HEK293T (cell line): ENCODE results near the gene NFIX.
A peak's percentile ranks its signal among the peaks of the same experiment; 100 is the strongest.

Experiments used
- CTCF ChIA-PET: fragments of 350-600 bp; formaldehyde crosslinking; extraction: SDS; loops from one replicate; lab custom pipeline; 2021; ENCODE audit warnings: antibody characterized with exemption, inconsistent platforms; lab: Yijun Ruan, JAX
- POLR2A ChIA-PET: fragments of 350-600 bp; formaldehyde crosslinking; extraction: SDS; loops from one replicate; lab custom pipeline; 2020; ENCODE audit warnings: antibody characterized with exemption, inconsistent platforms; lab: Yijun Ruan, JAX
- DNase-seq: peaks from one replicate; pipeline ENCODE4 v3.0.0; 2012; ENCODE audit warnings: mixed read lengths; ENCODE audit errors: extremely low spot score
- ARNT ChIP-seq: fragments of 450-650 bp; IDR thresholded peaks from 2 replicates; pipeline ENCODE4 v1.6.1; 2017; ENCODE audit warnings: mild to moderate bottlenecking
- BHLHE40 ChIP-seq: fragments of 450-650 bp; IDR thresholded peaks from 2 replicates; pipeline ENCODE4 v1.6.1; 2016; ENCODE audit warnings: mild to moderate bottlenecking, moderate library complexity, borderline replicate concordance
- CTBP1 ChIP-seq: fragments of 450-650 bp; IDR thresholded peaks from 2 replicates; pipeline ENCODE4 v1.6.1; 2016; ENCODE audit warnings: borderline replicate concordance
- ELF4 ChIP-seq: fragments of 450-650 bp; IDR thresholded peaks from 2 replicates; pipeline ENCODE4 v1.6.1; 2017; ENCODE audit warnings: antibody characterized with exemption
- FOXA1 ChIP-seq: fragments of 450-650 bp; IDR thresholded peaks from 2 replicates; pipeline ENCODE4 v1.6.1; 2016; ENCODE audit warnings: mild to moderate bottlenecking
- FOXK2 ChIP-seq: fragments of 450-650 bp; IDR thresholded peaks from 2 replicates; pipeline ENCODE4 v1.6.1; 2016; ENCODE audit warnings: mild to moderate bottlenecking
- FOXM1 ChIP-seq: fragments of 450-650 bp; IDR thresholded peaks from 2 replicates; pipeline ENCODE4 v1.6.1; 2017; ENCODE audit warnings: mild to moderate bottlenecking, borderline replicate concordance
- HDGF ChIP-seq: fragments of 450-650 bp; IDR thresholded peaks from 2 replicates; pipeline ENCODE4 v1.6.1; 2017; ENCODE audit warnings: antibody characterized with exemption, borderline replicate concordance
- L3MBTL2 ChIP-seq: fragments of 450-650 bp; conservative IDR thresholded peaks from 2 replicates; pipeline ENCODE4 v1.6.1; 2016; ENCODE audit warnings: mild to moderate bottlenecking
- LEF1 ChIP-seq: fragments of 450-650 bp; IDR thresholded peaks from 2 replicates; pipeline ENCODE4 v1.6.1; 2017; ENCODE audit warnings: mild to moderate bottlenecking, borderline replicate concordance
- NFRKB ChIP-seq: fragments of 450-650 bp; IDR thresholded peaks from 2 replicates; pipeline ENCODE4 v1.6.1; 2016; ENCODE audit warnings: mild to moderate bottlenecking, moderate library complexity
- SP1 ChIP-seq: fragments of 450-650 bp; IDR thresholded peaks from 2 replicates; pipeline ENCODE4 v1.6.1; 2017
- SUZ12 ChIP-seq: fragments of 450-650 bp; IDR thresholded peaks from 2 replicates; pipeline ENCODE4 v1.6.1; 2016; ENCODE audit warnings: mild to moderate bottlenecking
- TARDBP ChIP-seq: fragments of 450-650 bp; IDR thresholded peaks from 2 replicates; pipeline ENCODE4 v1.6.1; 2016
- ZNF384 ChIP-seq: fragments of 450-650 bp; IDR thresholded peaks from 2 replicates; pipeline ENCODE4 v1.6.1; 2016
- TF ChIP-seq, protein P1 (sequence below): fragments of 450-650 bp; IDR thresholded peaks from 2 replicates; pipeline ENCODE4 v1.6.1; 2016

NFIX gene

DNA sequence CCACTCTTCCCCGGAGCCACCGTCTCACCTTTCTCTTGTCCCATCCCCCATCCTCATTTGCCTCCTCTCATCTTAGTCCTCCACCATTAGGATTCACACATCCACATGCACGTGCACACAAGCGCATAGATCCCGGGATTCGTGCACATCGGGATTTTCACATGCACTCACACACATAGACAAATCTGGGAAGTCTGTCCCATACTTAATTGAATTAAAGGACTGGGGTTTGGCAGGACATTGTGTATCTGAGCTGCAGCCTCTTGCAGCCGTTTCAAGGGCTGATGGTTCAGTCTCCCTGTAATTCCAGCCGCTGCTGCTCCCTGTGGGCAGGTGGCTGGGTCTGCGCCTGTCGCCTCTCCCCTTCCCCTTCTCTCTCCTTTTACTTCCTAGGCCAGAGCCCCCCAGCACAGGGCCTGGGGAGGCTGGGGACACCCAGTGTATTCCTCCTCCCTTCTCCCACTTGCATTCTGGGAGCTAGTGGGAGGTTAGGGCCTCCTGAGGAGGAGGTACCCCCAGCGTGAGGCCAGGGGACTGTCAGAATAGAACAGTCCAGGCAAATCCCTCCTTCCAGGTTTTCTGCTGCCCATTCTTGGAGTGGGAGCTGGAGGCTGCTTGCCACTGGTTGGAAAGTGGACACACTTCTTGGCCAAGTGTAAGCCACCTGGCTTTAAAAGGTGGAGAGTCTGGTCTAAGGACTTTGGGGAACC lies 63.8 kb downstream of the NFIX start:
- no peak for DNase-seq
- ChIA-PET POLR2A (no interaction called here), CTCF (interaction anchor here (0.8 to 4.2 kb wide), 8 partner anchors 15 to 94 kb away, joined by 3 to 31 read pairs (median 6); no protein-coding TSS in a partner anchor)
- no peak for TF ChIP-seq FOXA1
- no peak for TF ChIP-seq SP1
- no peak for TF ChIP-seq NFRKB
- TF ChIP-seq HDGF: no peak

DNA sequence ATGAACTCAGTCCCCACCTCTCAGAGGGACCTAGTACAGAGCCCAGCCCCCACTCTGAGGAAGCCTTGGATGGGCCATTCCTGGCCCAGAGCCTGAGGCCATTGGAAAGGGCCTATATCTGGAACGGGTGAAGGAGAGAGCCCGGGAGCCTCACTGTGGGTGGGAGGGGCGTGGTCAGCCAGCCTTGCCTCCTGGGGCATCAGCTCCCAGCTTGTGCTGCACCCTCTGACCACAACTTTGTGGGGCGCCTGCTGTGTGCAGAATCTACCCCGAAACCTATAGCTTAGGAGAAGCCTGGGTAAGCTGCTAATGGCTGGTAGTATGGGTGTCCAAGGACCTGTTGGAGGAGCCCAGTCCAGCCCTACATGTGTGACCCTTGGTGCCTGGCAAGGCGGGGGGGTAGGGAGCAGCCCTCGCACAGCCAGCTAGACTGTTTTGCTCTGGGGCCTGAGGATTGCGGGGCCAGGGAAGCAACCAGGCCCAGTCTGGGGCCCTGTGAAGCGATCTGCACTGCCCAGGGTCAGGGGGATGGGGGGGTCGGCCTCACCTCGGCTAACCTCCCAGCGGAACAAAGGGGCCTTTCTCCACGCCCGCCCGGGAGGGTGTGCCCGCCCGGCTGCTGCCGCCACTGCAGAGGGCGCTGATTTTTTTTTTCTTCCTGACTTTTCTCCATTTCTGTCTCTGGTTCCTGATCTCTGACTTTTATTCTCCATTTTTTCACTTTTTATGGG lies 65.1 kb downstream of the NFIX start:
- ChIA-PET CTCF (interaction anchor here (0.9 to 4.2 kb wide), 14 partner anchors 8 to 95 kb away, joined by 3 to 31 read pairs (median 5); no protein-coding TSS in a partner anchor), POLR2A (interaction anchor here (0.8 to 1.5 kb wide), 3 partner anchors 77 to 92 kb away, joined by 3 to 5 read pairs (median 4); no protein-coding TSS in a partner anchor)
- DNase-seq: no peak
- TF ChIP-seq FOXM1 (no peak), SUZ12 (no peak), ZNF384 (no peak), LEF1 (no peak), NFRKB (no peak), SP1 (no peak)

DNA sequence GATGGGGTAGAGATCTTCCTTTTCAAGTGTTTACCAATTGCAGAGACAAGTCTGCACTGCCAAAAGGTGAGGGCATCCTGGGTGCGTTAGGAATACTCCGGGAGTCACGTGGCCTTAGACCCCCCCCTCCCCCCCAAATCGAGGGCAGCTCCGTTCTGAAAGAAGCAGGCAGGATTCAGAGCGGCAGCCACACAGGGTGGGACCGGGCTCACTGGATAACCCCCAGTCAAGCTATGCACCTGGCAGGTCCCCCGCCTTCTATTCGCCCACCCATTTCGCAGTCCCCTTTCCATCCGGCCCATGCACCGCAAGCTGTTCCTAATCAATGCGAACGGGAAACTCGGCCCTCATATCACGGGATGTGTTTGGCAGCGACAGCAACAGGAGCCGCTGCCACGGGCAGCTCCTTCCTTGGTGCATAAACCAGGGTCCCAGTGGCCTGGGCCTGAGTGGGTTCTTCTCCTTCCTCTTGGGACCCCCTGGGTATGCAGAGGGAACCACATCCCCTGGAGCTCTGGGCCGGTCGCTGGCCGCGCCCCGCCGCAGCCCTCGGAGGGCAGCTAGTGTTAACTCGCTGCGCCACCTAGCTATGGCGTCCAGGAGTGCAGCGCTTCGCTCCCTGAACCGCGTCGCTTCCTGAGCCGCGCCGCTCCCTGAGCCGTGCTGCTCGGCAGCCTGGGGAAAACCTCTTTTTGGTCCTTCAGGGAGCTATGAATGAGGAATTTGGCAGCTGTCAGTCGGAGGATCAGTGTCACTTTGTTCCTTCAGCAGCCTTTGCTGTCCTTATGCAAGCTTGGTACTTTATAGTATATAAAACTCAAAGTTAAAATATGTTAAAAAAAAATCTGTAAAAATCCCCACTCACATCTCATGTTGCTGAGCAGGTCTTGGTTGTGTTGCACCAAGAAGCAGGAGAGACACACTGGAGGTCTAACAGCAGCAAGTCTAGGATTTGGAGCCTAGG lies 66.0 kb downstream of the NFIX start:
- DNase-seq: peak; percentile 89
- TF ChIP-seq NFRKB: no peak
- no peak for TF ChIP-seq FOXK2
- TF ChIP-seq FOXM1: no peak
- TF ChIP-seq, protein P1, sequence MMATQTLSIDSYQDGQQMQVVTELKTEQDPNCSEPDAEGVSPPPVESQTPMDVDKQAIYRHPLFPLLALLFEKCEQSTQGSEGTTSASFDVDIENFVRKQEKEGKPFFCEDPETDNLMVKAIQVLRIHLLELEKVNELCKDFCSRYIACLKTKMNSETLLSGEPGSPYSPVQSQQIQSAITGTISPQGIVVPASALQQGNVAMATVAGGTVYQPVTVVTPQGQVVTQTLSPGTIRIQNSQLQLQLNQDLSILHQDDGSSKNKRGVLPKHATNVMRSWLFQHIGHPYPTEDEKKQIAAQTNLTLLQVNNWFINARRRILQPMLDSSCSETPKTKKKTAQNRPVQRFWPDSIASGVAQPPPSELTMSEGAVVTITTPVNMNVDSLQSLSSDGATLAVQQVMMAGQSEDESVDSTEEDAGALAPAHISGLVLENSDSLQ: no peak
- TF ChIP-seq FOXA1: no peak
- no peak for TF ChIP-seq ZNF384
- no peak for TF ChIP-seq SP1
- no peak for TF ChIP-seq CTBP1
- no peak for TF ChIP-seq BHLHE40
- no peak for TF ChIP-seq TARDBP
- no peak for TF ChIP-seq LEF1
- TF ChIP-seq HDGF: no peak
- no peak for TF ChIP-seq L3MBTL2
- no peak for TF ChIP-seq ARNT
- TF ChIP-seq ELF4: no peak
- TF ChIP-seq SUZ12: no peak
- CTCF ChIA-PET: interaction anchor here (0.6 to 4.2 kb wide), 19 partner anchors 9 to 96 kb away, joined by 3 to 31 read pairs (median 4); no protein-coding TSS in a partner anchor

DNA sequence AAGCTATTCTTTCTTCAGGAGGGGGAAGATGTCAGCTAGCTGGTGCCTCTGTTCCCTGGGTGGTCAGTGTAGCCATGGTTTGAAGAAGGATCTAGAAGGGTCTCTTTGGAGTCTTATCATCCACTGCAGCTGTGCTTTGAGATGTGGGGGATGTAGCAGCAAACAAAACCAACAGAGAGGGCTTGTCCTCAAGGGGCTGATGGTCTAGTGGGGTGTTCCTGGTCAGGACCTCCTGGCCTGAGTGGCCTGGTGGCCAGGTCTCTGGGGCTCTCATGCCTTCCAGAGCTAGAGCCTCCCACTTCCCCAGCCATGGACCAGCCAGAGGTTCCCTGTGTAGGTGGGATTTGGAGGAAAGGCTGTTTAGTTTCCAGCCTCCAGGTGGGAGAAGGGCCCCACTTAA lies 67.0 kb downstream of the NFIX start:
- ChIA-PET CTCF (interaction anchor here (1.0 to 4.2 kb wide), 7 partner anchors 29 to 97 kb away, joined by 3 to 31 read pairs (median 16); no protein-coding TSS in a partner anchor), POLR2A (no interaction called here)
- TF ChIP-seq NFRKB (no peak), ARNT (no peak), SP1 (no peak), CTBP1 (no peak), FOXK2 (no peak), FOXA1 (no peak), BHLHE40 (no peak), ELF4 (no peak), SUZ12 (no peak), FOXM1 (no peak)
- TF ChIP-seq, protein P1: no peak

More for the DNA sequence above, 66.0 kb downstream of the NFIX start:
- POLR2A ChIA-PET: interaction anchor here (0.7 to 1.5 kb wide), 7 partner anchors 17 to 92 kb away, joined by 3 to 5 read pairs (median 3); partner anchors contain the start of gene NACC1

DNA sequence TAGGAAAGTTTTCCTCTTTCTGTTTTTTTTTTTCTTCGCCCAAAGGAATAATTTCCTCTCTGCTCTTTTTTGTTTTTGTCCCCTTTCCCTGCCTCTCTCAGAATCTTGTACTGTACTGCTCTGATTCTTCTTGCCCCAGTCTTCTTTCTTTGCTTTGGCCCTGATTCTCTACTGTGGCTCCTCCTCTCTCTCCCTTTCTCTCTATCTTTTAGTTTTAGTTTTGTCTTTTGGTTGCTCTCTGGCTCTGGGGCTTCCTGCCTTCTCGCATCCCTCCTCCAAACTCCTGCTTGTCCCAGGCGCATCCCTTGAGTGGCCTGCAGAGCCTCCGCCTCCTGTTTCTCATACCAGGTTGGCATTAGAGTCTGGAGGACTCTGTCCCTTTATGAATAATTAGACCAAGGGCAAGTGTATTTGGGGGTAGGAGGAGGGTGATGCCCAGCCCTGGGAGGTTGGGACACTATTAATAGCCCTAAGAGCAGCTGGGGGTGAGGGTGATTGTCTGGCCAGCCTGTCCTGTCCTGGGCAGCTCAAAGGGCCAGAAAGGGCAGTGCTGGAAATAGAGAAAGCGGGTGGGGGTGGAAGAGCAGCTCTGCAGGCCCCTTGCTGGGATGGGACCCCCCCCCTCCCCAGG lies 68.3 kb downstream of the NFIX start:
- CTCF ChIA-PET: interaction anchor here (0.6 kb wide), 1 partner anchor 30 kb away, joined by 4 read pairs; no protein-coding TSS in a partner anchor
- POLR2A ChIA-PET: no interaction called here
- TF ChIP-seq HDGF: no peak
- TF ChIP-seq CTBP1: no peak
- TF ChIP-seq SP1: no peak
- no peak for TF ChIP-seq FOXA1
- TF ChIP-seq FOXM1: no peak
- no peak for TF ChIP-seq FOXK2
- no peak for TF ChIP-seq ARNT
- no peak for TF ChIP-seq ZNF384
- no peak for TF ChIP-seq L3MBTL2
- TF ChIP-seq NFRKB: no peak
- no peak for TF ChIP-seq SUZ12
- no peak for TF ChIP-seq BHLHE40
- TF ChIP-seq TARDBP: no peak
- no peak for TF ChIP-seq ELF4
- no peak for DNase-seq

More for the DNA sequence above, 67.0 kb downstream of the NFIX start:
- DNase-seq: no peak
